Measurements from ENCODE around the gene TRIM28.

Gene TRIM28

GRCh38 chr19:58578012-58578925 lies 34.4 kb downstream of the TRIM28 start:
- TF ChIP-seq POLR2A (IDR thresholded peaks at IDR 0.05; ENCODE audit: low read length) (no peak), GATA1 (IDR thresholded peaks at IDR 0.05; ENCODE audit: low read depth, low read length) (no peak)
- DNase-seq, result no peak

- DNase-seq, result no peak
- TF ChIP-seq POLR2A (IDR thresholded peaks at IDR 0.05; ENCODE audit: low read length), result no peak
- TF ChIP-seq GATA1 (IDR thresholded peaks at IDR 0.05; ENCODE audit: low read depth, low read length), result no peak
These were observed 35.7 kb downstream of the TRIM28 start for GRCh38 chr19:58579473-58580142.

DNA sequence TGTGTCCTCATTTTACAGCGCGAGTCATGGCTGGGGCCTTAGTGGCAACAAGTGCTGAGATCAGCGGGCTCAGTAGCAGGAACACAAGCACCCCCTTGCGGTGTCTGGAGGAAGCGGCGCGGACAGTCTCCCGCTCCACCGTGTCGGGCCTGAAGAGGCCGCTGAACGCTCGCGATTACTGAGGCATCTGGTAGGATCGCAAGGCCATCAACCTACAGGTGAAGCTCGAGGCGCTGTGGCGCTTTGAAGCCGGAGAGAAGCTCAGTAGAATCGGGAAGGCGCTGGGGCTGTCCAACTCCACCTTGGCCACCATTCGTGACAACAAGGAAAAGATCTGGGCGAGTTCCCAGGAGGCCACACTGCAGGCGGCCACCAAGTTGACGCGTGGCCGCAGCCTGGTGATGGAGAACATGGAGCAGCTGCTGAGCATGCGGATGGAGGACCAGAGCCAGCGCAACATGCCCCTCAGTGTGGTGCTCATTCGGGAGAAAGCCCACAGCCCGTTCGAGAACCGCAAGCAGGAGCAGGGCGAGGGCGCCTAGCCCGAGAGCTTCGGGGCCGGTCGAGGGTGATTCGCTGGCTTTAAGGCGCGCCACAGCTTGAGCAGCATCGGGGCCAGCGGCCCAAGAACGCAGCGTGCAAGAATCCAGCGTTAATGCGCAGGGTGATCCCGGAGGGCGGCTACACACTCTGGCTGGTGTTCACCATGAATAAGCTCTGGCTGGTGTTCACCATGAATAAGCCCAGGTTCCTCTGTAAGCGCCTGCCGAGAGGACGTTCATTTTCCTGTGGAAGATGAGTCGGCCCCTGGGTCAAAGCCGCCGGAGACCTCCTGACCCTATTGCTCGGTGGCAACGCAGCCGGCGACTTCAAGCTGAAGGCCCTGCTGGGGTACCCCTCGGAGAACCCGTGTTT lies 37.6 kb downstream of the TRIM28 start:
- no peak for DNase-seq
- no peak for TF ChIP-seq GATA1 (IDR thresholded peaks at IDR 0.05; ENCODE audit: low read depth, low read length)
- peak; percentile 35 for TF ChIP-seq POLR2A (IDR thresholded peaks at IDR 0.05; ENCODE audit: low read length)

GRCh38 chr19:58582985-58583384 lies 39.1 kb downstream of the TRIM28 start:
- no peak for DNase-seq

GRCh38 chr19:58584498-58585441 lies 40.9 kb downstream of the TRIM28 start:
- no peak for DNase-seq
- peak; percentile 83 for TF ChIP-seq POLR2A (IDR thresholded peaks at IDR 0.05; ENCODE audit: low read length)
- no peak for TF ChIP-seq GATA1 (IDR thresholded peaks at IDR 0.05; ENCODE audit: low read depth, low read length)

More at GRCh38 chr19:58582985-58583384, 39.1 kb downstream of the TRIM28 start:
- TF ChIP-seq POLR2A (IDR thresholded peaks at IDR 0.05; ENCODE audit: low read length), result no peak
- TF ChIP-seq GATA1 (IDR thresholded peaks at IDR 0.05; ENCODE audit: low read depth, low read length), result no peak

DNA sequence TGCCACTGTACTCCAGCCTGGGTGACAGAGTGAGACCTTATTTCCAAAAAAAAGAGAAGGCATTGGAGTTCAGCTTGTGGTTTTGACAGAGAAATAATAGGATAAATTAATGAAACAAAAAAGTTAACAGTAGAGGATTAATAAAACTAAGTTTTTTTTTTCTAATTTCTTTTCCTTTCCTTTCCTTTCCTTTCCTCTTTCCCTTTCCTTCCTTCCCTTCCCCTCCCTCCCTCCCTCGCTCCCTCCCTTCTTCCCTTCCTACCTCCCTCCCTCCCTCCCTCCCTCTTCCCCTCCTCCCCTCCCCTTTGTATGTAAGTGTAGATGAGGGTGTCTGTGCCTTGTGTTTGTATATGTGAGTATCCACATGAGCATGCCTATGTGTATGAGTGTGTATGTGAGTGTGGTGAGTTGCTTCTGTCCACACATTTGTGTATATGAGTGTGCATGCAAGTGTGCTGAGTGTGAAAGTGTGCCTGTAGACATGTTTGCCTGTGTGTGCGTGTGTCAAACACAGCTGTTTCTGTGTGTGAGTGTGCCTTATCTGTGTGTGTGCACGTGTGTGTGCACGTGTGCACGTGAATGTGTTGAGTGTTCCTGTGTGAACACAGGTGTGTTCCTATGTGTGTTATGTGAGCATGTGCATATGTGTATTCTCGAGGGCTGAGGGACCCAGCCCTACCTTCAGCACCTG lies 41.7 kb downstream of the TRIM28 start:
- DNase-seq, result no peak
- no peak for TF ChIP-seq GATA1 (IDR thresholded peaks at IDR 0.05; ENCODE audit: low read depth, low read length)
- no peak for TF ChIP-seq POLR2A (IDR thresholded peaks at IDR 0.05; ENCODE audit: low read length)

- DNase-seq, result no peak
- no peak for TF ChIP-seq POLR2A (IDR thresholded peaks at IDR 0.05; ENCODE audit: low read length)
- no peak for TF ChIP-seq GATA1 (IDR thresholded peaks at IDR 0.05; ENCODE audit: low read depth, low read length)
These were observed 42.4 kb downstream of the TRIM28 start for GRCh38 chr19:58586133-58586765.

Measured in erythroblast (primary cell).